ENCODE measurements around the gene TMEM44. TPM values are rescaled to one million over a fixed set of nuclear protein-coding genes. Genes with fewer than 3 reads are reported as not detected.

The TMEM44 gene
- total and polyA plus RNA-seq, 2 donors (not counting 1 experiment from before 2014, with no cell fraction given), result 11.0 to 14.9 TPM

- H3K4me3 ChIP-seq (replicated peaks in 1 of 4; ENCODE audit: control extremely low read depth in 1 of 4, insufficient read depth in 1 of 4, low read depth in 3 of 4, low read length in 4 of 4), result no peak overlapping the region
- no peak for TF ChIP-seq EZH2 (IDR thresholded peaks at IDR 0.05; ENCODE audit: low read length, missing control alignments)
- TF ChIP-seq CTCF (conservative IDR thresholded peaks at IDR 0.05 in 1 of 2, IDR thresholded peaks at IDR 0.05 in 1 of 2; ENCODE audit: low read depth in 1 of 2, low read length in 2 of 2), result no peak
- DNase-seq (ENCODE audit: low read depth in 2 of 2), result no peak
- H3K27me3 ChIP-seq (ENCODE audit: control insufficient read depth, insufficient read depth, low read length), result no peaks in the 10 kb centered on the region
- H3K36me3 ChIP-seq (ENCODE audit: control insufficient read depth, insufficient read depth, low read length), result peaks cover 9% of the 10 kb centered on the region
- H3K9ac ChIP-seq (ENCODE audit: insufficient read depth, low read length), result no peak overlapping the region
- H3K27ac ChIP-seq (ENCODE audit: insufficient read depth, low read length), result no peak overlapping the region
- no peak overlapping the region for H2AFZ ChIP-seq (ENCODE audit: low read length)
- H3K4me2 ChIP-seq (ENCODE audit: extremely low read depth, insufficient read depth, low read length), result no peak overlapping the region
- no peaks in the 10 kb centered on the region for H4K20me1 ChIP-seq (ENCODE audit: control insufficient read depth, extremely low read depth, insufficient read depth, low read length)
- H3K9me3 ChIP-seq (ENCODE audit: control insufficient read depth, insufficient read depth, low read depth, low read length), result no peaks in the 10 kb centered on the region
- no peaks in the 10 kb centered on the region for H3K79me2 ChIP-seq (ENCODE audit: control insufficient read depth, insufficient read depth, low read length)
- no peaks in the 10 kb centered on the region for H3K4me1 ChIP-seq (ENCODE audit: control insufficient read depth, extremely low read depth, insufficient read depth, low read length)
Measured at GRCh38 chr3:194621947-194622346, 11.3 kb downstream of the TMEM44 start.

DNA sequence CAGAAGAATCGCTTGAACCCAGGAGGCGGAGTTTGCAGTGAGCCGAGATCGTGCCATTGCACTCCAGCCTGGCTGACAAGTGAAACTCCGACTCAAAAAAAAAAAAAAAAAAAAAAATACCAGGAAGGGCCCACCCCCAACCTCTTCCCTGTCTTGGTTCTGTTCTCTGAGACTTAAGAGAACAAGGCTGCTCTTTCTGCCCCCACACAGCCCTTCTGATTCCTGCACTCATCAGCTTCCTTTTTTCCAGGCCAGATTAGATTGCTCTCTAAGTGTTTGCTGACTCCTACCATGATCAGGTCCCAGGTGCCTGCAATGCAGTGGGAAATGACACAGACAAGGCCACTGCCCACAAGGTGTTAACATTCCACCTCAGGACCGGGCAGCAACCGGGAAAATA is 13.0 kb downstream of the TMEM44 start:
- H3K4me2 ChIP-seq (ENCODE audit: extremely low read depth, insufficient read depth, low read length), result no peak overlapping the region
- TF ChIP-seq EZH2 (IDR thresholded peaks at IDR 0.05; ENCODE audit: low read length, missing control alignments) (no peak), CTCF (conservative IDR thresholded peaks at IDR 0.05 in 1 of 2, IDR thresholded peaks at IDR 0.05 in 1 of 2; ENCODE audit: low read depth in 1 of 2, low read length in 2 of 2) (no peak)

DNA sequence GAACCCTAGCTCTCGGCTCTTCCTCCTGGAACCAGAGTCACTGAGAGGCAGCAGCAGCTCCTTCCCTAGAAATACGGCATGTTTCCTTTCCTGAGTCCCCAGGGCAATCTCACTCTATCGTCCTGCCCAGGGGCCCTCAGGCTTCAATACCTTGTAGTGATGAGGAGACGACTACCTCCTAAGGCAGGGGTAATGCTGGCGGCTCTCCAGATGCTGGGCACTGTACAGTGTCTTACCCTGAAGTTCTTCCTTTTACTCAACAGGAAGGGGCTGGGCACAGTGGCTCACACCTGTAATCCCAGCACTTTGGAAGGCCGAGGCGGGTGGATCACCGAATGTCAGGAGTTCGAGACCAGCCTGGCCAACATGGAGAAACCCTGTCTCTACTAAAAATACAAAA is 13.5 kb downstream of the TMEM44 start:
- TF ChIP-seq EZH2 (IDR thresholded peaks at IDR 0.05; ENCODE audit: low read length, missing control alignments), result no peak
- no peak for TF ChIP-seq CTCF (conservative IDR thresholded peaks at IDR 0.05 in 1 of 2, IDR thresholded peaks at IDR 0.05 in 1 of 2; ENCODE audit: low read depth in 1 of 2, low read length in 2 of 2)
- Histone ChIP-seq H3K4me1 (ENCODE audit: control insufficient read depth, extremely low read depth, insufficient read depth, low read length) (no peaks in the 10 kb centered on the region), H4K20me1 (ENCODE audit: control insufficient read depth, extremely low read depth, insufficient read depth, low read length) (no peaks in the 10 kb centered on the region), H3K36me3 (ENCODE audit: control insufficient read depth, insufficient read depth, low read length) (peaks cover 8% of the 10 kb centered on the region), H3K4me3 (replicated peaks in 1 of 4; ENCODE audit: control extremely low read depth in 1 of 4, insufficient read depth in 1 of 4, low read depth in 3 of 4, low read length in 4 of 4) (no peak overlapping the region), H2AFZ (ENCODE audit: low read length) (no peak overlapping the region), H3K4me2 (ENCODE audit: extremely low read depth, insufficient read depth, low read length) (no peak overlapping the region), H3K79me2 (ENCODE audit: control insufficient read depth, insufficient read depth, low read length) (no peaks in the 10 kb centered on the region), H3K27me3 (ENCODE audit: control insufficient read depth, insufficient read depth, low read length) (no peaks in the 10 kb centered on the region), H3K27ac (ENCODE audit: insufficient read depth, low read length) (no peak overlapping the region), H3K9me3 (ENCODE audit: control insufficient read depth, insufficient read depth, low read depth, low read length) (no peaks in the 10 kb centered on the region), H3K9ac (ENCODE audit: insufficient read depth, low read length) (no peak overlapping the region)
- no peak for DNase-seq (ENCODE audit: low read depth in 2 of 2)

More for the DNA sequence above, 13.0 kb downstream of the TMEM44 start:
- Histone ChIP-seq H3K27ac (ENCODE audit: insufficient read depth, low read length) (no peak overlapping the region), H3K27me3 (ENCODE audit: control insufficient read depth, insufficient read depth, low read length) (no peaks in the 10 kb centered on the region), H3K9me3 (ENCODE audit: control insufficient read depth, insufficient read depth, low read depth, low read length) (no peaks in the 10 kb centered on the region), H3K36me3 (ENCODE audit: control insufficient read depth, insufficient read depth, low read length) (peaks cover 8% of the 10 kb centered on the region), H3K4me3 (replicated peaks in 1 of 4; ENCODE audit: control extremely low read depth in 1 of 4, insufficient read depth in 1 of 4, low read depth in 3 of 4, low read length in 4 of 4) (no peak overlapping the region), H4K20me1 (ENCODE audit: control insufficient read depth, extremely low read depth, insufficient read depth, low read length) (no peaks in the 10 kb centered on the region), H3K4me1 (ENCODE audit: control insufficient read depth, extremely low read depth, insufficient read depth, low read length) (no peaks in the 10 kb centered on the region), H3K9ac (ENCODE audit: insufficient read depth, low read length) (no peak overlapping the region), H3K79me2 (ENCODE audit: control insufficient read depth, insufficient read depth, low read length) (no peaks in the 10 kb centered on the region), H2AFZ (ENCODE audit: low read length) (no peak overlapping the region)
- DNase-seq (ENCODE audit: low read depth in 2 of 2), result no peak

All from fibroblast of lung (primary cell).